Measurements from ENCODE around the gene LGALS1.
"Not testable (repeated sequence)": the region's sequence is repeated elsewhere in the genome, so short reads cannot be mapped to it uniquely, and the experiment has no call there.

Gene LGALS1

DNA sequence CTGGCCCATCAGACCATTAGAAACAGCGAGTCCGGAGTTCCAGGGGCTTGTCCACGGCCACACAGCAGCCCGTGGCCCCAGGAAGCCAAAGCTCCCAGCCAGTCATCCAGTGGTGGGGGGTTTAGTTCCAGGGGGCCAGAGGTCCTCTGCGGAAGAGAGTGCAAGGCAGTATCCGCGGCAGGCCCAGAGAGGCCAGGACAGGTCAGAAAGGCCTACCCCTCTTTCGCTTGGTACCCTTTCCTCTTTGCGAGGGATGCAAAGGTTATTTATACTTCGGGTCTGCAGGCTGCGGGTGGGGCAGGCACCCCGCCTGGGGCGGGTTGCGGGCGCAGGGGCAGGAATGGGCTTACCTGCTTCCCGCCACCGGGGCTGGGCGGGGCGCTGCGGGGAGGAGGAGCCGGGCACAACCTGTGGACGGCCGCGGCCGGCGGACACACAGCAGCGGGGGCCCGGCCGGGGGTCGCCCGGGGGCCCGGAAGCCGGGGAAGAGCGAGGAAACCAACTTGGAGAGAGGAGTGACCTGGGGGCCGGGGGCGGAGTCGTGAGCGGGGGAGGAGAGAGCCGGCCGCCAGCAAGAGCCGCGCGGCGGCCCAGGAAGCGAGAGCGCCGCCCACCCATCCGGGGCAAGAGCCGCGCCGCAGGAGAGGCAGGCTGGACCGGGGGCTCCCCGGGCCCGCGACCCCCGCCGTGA, 36.2 kb upstream of the LGALS1 start, which contains the start of gene SH3BP1:
Gene SH3BP1, plus strand, starts transcription at position 600 of the 691 bp plus-strand sequence. CDS start 119 bp downstream, outside the sequence.
- DNase-seq (ENCODE audit: extremely low read depth in 1 of 2, low read depth in 1 of 2) = peak in 1 of 2 donors; percentile 48

DNA sequence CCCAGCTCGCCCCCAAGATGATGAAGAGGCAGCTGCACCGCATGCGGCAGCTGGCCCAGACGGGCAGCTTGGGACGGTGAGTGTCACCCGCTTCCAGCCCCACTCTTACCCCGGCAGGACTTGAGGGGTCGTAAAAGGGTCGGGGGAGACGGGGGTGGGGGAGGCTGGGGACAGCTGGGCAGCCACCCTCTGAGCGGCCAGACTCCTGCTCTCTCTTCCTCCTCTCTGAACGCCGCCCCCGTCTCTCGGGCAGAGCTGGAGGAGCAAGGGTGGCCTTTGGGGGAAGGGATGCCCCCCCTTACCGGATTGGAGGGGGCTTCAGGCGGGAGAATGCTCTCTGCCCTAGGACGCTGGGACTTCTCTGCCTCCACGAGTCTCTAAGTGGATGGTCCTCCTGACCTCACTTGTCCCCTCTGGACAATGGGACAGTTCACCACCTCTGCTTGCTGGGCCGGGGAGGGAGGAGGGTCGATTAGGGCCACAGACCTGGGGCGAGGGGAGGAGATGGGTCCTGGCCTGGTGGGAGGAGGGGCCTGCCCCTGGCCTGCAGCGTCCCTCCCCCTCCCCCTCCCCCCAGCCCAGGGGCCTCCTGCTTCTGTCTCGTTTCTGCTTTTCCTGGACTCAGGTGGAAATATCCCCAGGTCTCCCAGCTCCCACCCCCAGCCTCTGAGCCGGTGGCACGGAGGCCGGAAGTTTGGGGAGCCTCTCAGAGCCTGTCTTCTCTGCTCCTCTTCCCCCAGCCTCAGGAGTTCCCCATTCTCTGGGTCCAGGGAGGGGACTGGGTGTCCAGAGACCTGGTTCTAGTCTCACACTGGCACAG, 35.5 kb upstream of the LGALS1 start:
- DNase-seq (ENCODE audit: extremely low read depth in 1 of 2, low read depth in 1 of 2) = no peak

DNA sequence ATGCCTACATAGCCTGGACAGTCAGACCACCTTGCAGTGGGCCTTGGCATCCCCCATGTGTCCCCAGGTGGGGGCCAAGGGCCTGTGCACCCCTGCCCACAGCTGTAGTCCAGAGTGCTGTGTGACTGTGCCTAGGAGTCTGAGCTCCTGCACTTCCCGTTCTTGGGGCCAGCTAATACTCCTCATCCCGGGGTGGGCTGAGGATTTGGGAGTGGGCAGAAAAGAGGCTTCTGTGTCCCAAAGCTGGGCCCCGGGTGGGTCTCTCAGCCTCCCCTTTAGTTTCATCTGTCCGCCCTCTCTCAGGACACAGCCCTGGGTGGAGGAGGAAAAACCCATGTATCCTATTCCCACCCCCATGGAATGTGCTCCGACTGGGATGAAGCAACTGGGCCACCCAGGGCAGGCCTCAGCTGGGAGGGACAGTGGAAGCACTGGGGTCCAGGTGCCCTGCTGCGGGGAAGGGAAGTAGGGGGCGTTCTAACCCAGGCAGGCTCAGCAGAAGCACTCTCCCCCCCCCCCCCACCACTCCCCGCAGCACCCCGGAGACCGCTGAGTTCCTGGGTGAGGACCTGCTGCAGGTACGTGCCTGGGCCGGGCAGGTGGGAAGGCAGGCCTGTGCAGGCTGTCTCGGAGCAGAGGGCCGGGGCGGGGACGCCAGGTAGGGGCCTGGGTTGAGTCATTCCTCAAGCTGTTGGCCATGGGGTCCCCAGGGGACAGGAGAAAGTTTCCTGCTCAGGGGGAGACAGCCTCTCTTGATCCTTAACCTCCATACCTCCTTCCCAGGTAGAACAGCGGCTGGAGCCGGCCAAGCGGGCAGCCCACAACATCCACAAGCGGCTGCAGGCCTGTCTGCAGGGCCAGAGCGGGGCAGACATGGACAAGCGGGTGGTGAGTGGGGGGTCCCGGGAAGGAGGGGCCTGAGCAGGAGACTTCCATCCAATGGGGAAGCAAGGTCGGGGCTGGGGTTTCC, 34.6 kb upstream of the LGALS1 start:
- no peak for DNase-seq (ENCODE audit: extremely low read depth in 1 of 2, low read depth in 1 of 2)

DNA sequence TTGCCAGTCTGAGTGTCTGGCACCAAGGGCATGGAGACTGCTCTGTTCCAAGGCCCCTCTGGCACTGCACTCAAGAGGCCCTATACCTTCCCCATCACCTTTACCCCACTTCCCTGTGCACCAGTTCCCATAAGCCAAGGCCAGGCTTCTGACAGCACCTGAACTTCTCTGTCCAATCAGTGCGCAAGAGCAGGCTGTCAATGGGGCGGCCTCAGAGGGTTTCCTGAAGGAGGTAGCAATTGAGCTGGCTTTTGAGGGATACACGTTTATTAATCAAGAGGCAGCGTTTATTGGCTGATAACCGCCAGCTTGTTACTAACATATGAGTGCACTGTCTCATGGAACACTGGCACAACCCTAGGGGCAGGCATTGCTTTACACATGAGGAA, 33.9 kb upstream of the LGALS1 start:
- no peak for DNase-seq (ENCODE audit: extremely low read depth in 1 of 2, low read depth in 1 of 2)

DNA sequence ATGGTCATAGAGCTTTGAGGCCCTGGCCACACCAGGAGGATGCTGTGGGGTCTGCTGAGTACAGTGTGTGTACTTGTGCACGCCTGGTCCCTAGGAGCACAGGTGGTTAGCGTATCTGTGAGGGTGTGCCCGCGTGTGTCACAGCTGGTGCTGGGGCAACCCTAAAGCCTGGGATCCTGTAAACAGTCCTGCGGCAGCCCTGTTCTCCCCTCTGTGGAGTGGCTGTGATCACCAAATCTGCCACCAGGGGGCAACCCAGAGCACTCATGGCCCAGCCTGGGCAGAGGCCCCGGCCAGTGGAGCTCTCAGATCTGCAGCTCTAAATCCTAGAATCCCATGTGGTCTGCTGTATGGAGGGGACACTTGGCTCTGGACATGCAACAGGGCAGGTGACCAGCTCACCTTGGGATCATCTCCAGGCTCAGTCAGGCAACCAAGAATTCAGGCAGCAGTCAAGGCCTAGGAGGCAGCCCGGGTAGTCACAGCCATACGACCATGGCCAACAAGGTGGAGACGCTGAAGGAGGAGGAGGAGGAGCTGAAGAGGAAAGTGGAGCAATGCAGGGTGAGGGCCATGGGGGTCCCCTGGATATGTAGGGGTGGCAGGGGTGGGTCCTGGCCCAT, 32.1 kb upstream of the LGALS1 start:
- peak; percentile 65 to 83 for DNase-seq (ENCODE audit: extremely low read depth in 1 of 2, low read depth in 1 of 2)

DNA sequence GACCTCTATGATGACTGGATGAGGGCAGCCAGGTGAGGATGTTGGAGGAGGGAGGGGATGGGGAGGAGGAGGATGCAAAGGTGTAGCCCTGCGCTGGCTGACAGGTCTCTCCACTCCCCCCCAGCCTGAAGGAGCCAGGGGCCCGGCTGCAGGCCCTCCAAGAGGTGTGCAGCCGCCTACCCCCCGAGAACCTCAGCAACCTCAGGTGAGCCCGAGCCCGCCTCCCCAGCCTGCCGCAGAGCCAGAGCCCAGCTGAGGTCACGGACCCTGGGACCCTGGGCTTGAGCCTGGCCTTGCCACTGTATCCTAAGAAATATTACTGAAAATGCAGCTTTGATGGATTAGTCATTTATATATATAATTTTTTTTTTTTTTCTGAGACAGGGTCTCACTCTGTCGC, 28.1 kb upstream of the LGALS1 start:
- no peak for DNase-seq (ENCODE audit: extremely low read depth in 1 of 2, low read depth in 1 of 2)

DNA sequence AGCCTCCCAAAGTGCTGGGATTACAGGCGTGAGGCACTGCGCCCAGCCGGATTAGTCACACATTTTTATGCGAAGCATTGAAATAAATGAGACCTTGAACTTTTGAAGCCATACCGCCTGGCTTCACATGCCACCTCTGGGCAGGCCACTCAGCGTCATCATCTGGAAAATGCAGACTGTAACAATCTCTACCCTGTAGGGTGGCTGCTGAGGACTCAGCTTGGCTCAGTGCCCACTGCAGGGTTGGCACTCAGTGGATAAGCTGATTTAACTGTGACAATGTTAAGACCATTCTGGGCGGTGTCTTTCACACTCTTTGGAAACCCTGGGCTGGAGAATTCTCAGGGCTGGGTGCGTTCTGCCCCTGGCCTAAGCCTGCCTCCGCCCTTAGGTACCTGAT, 27.5 kb upstream of the LGALS1 start:
- DNase-seq (ENCODE audit: extremely low read depth in 1 of 2, low read depth in 1 of 2) = no peak

DNA sequence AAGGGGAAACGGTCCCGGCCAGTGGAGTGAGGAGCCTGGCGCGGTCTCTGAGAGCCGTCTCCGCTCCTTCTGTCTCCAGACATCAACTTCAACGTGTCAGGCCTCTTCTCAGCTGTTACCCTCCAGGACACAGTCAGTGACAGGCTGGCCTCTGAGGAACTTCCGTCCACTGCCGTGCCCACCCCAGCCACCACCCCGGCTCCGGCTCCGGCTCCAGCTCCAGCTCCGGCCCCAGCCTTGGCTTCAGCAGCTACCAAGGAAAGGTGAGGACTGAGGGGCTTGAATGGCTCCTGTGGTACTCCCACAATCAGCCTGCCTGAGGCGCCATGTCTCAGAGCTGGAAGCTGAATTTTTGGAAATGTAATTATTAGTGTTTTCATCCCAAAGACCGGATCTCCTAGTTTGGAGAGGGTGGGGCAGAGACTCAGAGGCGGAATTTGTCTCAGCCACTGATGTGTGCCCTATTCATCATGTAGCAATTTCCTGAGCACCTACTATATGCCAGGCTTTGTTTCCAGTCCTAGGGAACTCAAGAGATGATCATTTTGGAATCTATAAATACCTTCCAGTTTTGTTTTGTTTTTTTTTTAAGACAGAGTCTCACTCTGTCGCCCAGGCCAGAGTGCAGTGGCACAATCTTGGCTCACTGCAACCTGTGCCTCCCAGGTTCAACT, 24.8 kb upstream of the LGALS1 start:
- DNase-seq (ENCODE audit: extremely low read depth in 1 of 2, low read depth in 1 of 2) = no peak

DNA sequence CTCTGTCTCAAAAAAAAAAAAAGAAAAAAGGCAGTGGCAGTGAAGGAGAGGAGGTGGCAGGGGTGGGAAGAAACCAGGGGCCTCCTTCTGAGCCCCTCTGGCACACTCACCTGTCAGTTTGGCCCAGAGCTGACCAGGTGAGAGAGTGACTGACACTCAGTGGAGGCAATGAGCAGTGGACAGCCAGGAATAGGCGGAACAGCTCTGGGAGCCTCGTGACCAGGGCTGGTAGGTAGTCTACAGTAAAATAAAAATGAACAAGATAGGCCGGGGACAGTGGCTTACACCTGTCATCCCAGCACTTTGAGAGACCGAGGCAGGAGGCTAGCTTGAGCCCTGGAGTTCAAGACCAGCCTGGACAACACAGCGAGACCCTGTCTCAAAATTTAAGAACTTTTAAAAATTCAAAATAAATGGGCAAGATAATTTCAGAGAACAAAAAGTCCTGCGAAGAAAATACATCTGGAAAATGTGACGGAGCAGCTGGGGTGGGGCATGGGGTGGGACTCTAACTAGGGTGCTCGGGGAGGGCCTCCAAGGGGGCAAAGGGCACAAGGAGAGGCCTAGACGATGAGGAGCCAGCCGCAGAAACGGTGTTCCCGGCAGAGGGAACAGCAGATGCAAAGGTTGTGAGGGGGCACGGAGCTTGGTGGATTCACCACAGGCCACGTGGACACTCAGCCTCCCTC, 20.7 kb upstream of the LGALS1 start:
- DNase-seq (ENCODE audit: extremely low read depth in 1 of 2, low read depth in 1 of 2) = no peak

DNA sequence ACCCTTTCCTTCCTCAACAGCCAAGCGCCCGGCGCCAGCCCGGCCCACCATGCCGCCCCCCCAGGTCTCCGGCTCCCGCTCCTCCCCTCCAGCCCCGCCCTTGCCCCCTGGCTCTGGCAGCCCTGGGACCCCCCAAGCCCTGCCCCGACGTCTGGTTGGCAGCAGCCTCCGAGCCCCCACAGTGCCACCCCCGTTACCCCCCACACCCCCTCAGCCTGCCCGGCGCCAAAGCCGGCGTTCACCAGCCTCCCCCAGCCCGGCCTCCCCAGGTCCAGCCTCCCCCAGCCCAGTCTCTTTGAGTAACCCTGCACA, 20.2 kb upstream of the LGALS1 start:
- no peak for DNase-seq (ENCODE audit: extremely low read depth in 1 of 2, low read depth in 1 of 2)

DNA sequence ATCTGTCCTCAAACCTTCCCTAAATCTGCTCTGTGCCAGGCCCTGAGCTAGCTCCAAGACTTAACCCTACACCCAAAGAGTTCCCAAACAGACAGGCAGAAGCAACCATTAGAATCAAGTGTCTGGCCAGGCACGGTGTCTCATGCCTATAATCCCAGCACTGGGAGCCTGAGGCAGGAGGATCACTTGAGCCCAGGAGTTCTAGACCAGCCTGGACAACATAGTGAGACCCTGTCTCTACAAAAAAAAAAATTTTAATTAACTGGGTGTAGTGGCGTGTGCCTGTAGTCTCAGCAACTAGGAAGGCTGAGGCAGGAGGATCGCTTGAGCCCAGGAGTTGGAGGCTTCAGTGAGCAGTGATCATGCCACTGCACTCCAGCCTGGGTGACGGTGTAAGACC, 18.9 kb upstream of the LGALS1 start:
- DNase-seq (ENCODE audit: extremely low read depth in 1 of 2, low read depth in 1 of 2) = not testable (repeated sequence)

DNA sequence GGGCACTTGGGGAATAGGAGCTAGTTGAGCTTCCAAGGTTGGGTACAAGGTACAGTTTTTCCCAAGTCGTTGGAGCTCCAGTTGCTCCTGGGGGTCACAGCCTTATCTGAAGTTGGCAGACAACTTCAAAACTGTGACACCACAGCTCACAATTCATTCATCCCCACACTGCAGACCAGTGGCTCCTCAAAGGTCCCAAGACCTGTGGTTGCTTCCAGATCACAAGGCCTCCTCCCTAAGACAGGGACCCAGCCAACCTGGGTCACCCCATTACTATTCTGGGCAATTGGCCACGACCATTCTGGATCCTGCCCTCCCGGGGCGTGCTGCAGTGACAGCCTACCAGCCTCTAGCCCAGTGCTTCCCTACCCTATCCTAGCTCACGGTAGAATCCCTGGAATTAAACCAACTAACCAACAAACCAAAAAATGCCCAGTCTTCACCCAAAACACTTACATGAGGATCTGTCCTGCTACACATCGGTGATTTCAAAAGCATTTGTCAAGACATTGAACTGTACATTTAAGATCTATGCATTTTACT, 17.8 kb upstream of the LGALS1 start:
- no peak for DNase-seq (ENCODE audit: extremely low read depth in 1 of 2, low read depth in 1 of 2)

DNA sequence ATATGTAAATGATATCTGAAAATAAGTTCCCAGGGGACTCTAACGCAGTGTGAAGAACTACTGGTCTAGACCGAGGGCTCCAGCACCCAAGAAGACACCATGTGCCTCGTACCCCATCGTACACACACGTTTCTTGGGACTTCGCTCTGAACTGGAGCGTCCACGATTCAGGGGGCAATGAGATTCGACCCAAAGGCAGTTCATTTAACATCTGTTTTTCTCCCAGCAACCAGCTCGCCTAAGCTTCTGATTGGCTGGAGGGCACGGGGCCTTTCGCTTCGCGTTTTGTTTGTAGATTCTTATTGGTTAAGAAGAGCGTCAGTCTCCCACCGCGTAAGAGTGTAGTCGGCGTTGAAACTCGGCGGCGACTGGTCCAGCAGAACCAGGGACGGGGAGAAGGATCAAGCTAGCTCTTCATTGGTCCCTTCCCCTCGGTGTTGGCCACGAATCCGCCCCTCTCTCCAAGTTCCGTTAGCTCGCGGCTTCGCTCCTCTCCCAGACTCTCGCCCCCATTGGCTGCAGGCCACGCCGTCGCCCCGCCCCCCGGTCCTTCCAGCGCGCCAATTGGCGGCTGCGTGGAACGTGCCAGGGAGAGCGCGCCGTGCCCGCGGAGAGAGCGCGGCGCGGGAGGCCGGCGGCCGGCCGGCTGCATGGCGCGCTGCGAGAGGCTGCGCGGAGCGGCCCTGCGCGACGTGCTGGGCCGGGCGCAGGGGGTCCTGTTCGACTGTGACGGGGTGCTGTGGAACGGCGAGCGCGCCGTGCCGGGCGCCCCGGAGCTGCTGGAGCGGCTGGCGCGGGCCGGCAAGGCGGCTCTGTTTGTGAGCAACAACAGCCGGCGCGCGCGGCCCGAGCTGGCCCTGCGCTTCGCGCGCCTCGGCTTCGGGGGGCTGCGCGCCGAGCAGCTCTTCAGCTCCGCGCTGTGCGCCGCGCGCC, 17.0 kb upstream of the LGALS1 start, which contains the start of gene PDXP:
Gene PDXP, plus strand, starts transcription at position 591 of the 933 bp plus-strand sequence. Its CDS starts 60 bp downstream, at position 651.
- peak; percentile 94 to 98 for DNase-seq (ENCODE audit: extremely low read depth in 1 of 2, low read depth in 1 of 2)

DNA sequence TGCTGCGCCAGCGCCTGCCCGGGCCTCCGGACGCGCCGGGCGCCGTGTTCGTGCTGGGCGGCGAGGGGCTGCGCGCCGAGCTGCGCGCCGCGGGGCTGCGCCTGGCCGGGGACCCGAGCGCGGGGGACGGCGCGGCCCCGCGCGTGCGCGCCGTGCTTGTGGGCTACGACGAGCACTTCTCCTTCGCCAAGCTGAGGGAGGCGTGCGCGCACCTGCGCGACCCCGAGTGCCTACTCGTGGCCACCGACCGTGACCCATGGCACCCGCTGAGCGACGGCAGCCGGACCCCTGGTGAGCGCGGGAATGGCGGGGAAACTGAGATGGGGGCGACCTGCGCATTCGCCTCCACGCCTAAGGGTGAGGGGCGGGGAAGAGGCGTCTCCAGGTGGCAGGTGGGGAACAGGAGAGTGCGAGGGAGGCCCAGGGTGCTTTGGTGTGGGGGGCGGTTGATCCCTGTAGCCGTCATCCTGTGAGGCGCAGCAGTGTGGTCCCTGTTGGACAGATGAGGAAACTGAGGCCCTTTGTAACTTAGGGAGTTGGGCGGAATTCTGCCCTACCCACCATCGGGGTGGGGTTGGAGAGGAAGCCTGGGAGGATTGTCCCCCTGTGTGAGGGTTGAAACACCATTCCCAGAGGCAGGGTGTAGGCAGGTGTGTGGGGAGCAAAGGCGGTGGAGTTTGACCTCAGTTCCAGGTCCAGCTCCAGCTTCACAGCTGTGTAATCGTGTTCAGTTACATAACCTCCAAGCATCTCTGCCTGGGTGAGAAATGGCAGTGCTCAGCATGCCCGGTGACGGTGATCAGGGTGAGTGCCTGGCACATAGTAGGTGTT, 16.2 kb upstream of the LGALS1 start:
- DNase-seq (ENCODE audit: extremely low read depth in 1 of 2, low read depth in 1 of 2) = no peak

DNA sequence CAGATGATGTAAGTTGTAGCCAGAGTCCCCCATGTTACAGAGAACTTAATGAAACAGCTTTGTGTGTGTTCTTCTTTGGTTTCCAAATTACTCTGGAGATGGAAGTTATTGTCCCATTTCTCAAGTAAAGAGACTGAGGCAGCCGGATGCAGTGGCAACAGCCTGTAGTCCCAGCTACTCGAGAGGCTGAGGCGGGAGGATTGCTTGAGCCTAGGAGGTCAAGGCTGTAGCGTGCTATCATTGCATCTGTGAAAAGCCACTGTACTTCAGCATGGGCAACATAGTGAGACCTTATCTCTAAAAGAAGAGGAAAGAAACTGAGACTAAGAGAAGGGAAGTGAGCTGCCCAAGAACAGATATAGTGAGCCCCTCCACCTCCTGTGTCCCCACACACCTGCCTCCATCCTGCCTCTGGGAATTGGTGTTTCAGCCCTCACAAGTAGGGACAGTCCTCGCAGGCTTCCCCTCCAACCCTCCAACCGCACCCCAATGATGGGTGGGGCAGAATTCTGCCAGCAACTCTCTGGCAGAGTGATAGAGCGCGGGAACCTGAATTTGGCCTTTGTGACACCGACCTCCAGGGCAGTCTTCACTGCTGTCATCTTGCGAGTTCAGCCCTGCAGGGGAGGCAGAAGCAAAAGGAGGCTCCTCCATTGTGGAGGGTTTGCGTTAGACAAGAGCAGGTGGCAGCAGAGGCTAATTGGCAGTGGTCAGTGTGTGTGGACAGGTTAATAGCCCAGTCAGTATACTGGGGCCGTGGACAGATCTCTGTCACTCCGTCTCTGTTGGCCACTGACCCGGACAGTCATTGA, 15.3 kb upstream of the LGALS1 start:
- no peak for DNase-seq (ENCODE audit: extremely low read depth in 1 of 2, low read depth in 1 of 2)

DNA sequence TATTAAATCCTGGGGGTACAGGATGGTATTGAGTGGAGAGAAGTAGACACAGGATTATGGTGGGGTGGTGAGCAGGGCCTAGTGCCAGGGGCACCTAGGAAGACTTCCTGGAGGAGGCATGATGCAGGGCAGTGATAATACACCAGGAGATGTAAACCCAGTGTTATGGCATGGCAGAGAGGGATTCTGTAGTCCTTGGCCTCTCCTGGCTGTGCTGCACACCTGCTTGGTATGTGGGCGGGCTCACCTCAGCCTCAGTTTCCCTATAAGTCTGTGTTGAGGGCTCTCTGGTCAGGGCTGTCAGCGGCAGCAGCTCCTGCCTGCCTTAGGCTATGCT, 14.8 kb upstream of the LGALS1 start:
- no peak for DNase-seq (ENCODE audit: extremely low read depth in 1 of 2, low read depth in 1 of 2)
